ENCODE results near the gene PSKH1.

GRCh38 chr16:67878232-67878631 is 14.8 kb upstream of the PSKH1 start:
- TF ChIP-seq POLR2AphosphoS5 (IDR thresholded peaks at IDR 0.05) (no peak), POLR2A (IDR thresholded peaks at IDR 0.05) (no peak), CTCF (IDR thresholded peaks at IDR 0.05) (no peak), EP300 (IDR thresholded peaks at IDR 0.05) (no peak)

All from suprapubic skin (tissue), 4 donors.